GM12865 (cell line): ENCODE results near the gene LMAN1.

Experiments
- DNase-seq: peaks from one replicate; pipeline ENCODE4 v3.0.0; 2010; ENCODE audit warnings: low read depth
- H3K4me3 ChIP-seq: 2 replicates; pipeline ENCODE4 v1.5.1; 2011; ENCODE audit warnings: mild to moderate bottlenecking, low read depth, low read length, control low read depth
- CTCF ChIP-seq: IDR thresholded peaks from 2 replicates; pipeline ENCODE4 v1.5.1; 2011; ENCODE audit warnings: low read length, control low read depth, low read depth, inconsistent platforms; ENCODE audit not compliant: insufficient read depth; ENCODE audit errors: missing control alignments

The LMAN1 gene

GRCh38 chr18:59387687-59388565, 28.9 kb upstream of the LMAN1 start:
- no peak for TF ChIP-seq CTCF
- no peak overlapping the region for H3K4me3 ChIP-seq
- no peak for DNase-seq

GRCh38 chr18:59386909-59387686, 28.0 kb upstream of the LMAN1 start:
- no peak overlapping the region for H3K4me3 ChIP-seq
- DNase-seq: no peak
- no peak for TF ChIP-seq CTCF

GRCh38 chr18:59385191-59385590, 26.1 kb upstream of the LMAN1 start:
- no peak for DNase-seq
- no peak for TF ChIP-seq CTCF
- no peak overlapping the region for H3K4me3 ChIP-seq

GRCh38 chr18:59383851-59384250, 24.8 kb upstream of the LMAN1 start:
- DNase-seq: no peak
- no peak for TF ChIP-seq CTCF
- no peak overlapping the region for H3K4me3 ChIP-seq

- no peak overlapping the region for H3K4me3 ChIP-seq
- DNase-seq: no peak
- no peak for TF ChIP-seq CTCF
Observed at GRCh38 chr18:59382383-59382782, 23.3 kb upstream of the LMAN1 start.

- TF ChIP-seq CTCF: no peak
- no peak overlapping the region for H3K4me3 ChIP-seq
- no peak for DNase-seq
Observed at GRCh38 chr18:59381949-59382348, 22.9 kb upstream of the LMAN1 start.

- DNase-seq: no peak
- no peak overlapping the region for H3K4me3 ChIP-seq
- TF ChIP-seq CTCF: no peak
Observed at GRCh38 chr18:59380706-59381105, 21.6 kb upstream of the LMAN1 start.
